HEK293 (cell line): Measurements from ENCODE around the gene RNF144A.

Experiments
- CTCF ChIA-PET: fragments of 350-600 bp; formaldehyde crosslinking; extraction: SDS; loops from one replicate; lab custom pipeline; 2021; ENCODE audit warnings: antibody characterized with exemption; lab: Yijun Ruan, JAX
- POLR2A ChIA-PET: fragments of 300-600 bp; formaldehyde crosslinking; extraction: SDS; loops from one replicate; lab custom pipeline; 2020; ENCODE audit warnings: antibody characterized with exemption, inconsistent platforms; lab: Yijun Ruan, JAX
- H3K27ac ChIP-seq: fragments of 200-500 bp; sonication (Bioruptor generic); 2 replicates; pipeline ENCODE4 v1.5.1; 2014; ENCODE audit warnings: low read depth, low read length, control low read depth, inconsistent platforms; ENCODE audit errors: extremely low read depth
- H3K36me3 ChIP-seq, 2 experiments: fragments of 200-500 bp in 1 of 2; sonication (Bioruptor generic) in 1 of 2; 1 replicate in 1 of 2; 2 replicates in 1 of 2; pipeline ENCODE4 v1.5.1; 2014 to 2017; ENCODE audit warnings: inconsistent platforms in 2 of 2, low read length in 2 of 2; ENCODE audit not compliant: control insufficient read depth in 2 of 2, insufficient read depth in 1 of 2
- H3K4me1 ChIP-seq: fragments of 200-500 bp; sonication (Bioruptor generic); 2 replicates; pipeline ENCODE4 v1.5.1; 2014; ENCODE audit warnings: mild to moderate bottlenecking, low read length, inconsistent platforms; ENCODE audit not compliant: control insufficient read depth, insufficient read depth
- H3K4me3 ChIP-seq: 2 replicates; pipeline ENCODE4 v1.5.1; 2011; ENCODE audit warnings: low read depth, mild to moderate bottlenecking, control low read depth, low read length, moderate library complexity
- H3K9me3 ChIP-seq: fragments of 200-500 bp; sonication (Bioruptor generic); 2 replicates; pipeline ENCODE4 v1.5.1; 2014; ENCODE audit warnings: low read depth, low read length, inconsistent platforms; ENCODE audit not compliant: control insufficient read depth, insufficient read depth
- HOXC10 ChIP-seq: sonication (generic); formaldehyde crosslinking; IDR thresholded peaks from 2 replicates; pipeline ENCODE4 v1.8.1; 2023; ENCODE audit warnings: mild to moderate bottlenecking, missing genetic modification reagents
- KLF10 ChIP-seq: fragments of 450-650 bp; IDR thresholded peaks from 2 replicates; pipeline ENCODE4 v1.5.1; 2018; ENCODE audit warnings: missing biosample characterization, mild to moderate bottlenecking, missing genetic modification characterization
- OSR2 ChIP-seq: fragments of 450-650 bp; formaldehyde crosslinking; IDR thresholded peaks from 2 replicates; pipeline ENCODE4 v1.5.1; 2016; ENCODE audit warnings: missing biosample characterization, missing genetic modification characterization
- PRDM4 ChIP-seq: fragments of 450-650 bp; formaldehyde crosslinking; IDR thresholded peaks from 2 replicates; pipeline ENCODE4 v1.5.1; 2017; ENCODE audit warnings: missing biosample characterization, missing genetic modification characterization
- REPIN1 ChIP-seq: fragments of 450-650 bp; formaldehyde crosslinking; IDR thresholded peaks from 2 replicates; pipeline ENCODE4 v1.5.1; 2017; ENCODE audit warnings: missing biosample characterization, missing genetic modification characterization, low read depth
- SALL2 ChIP-seq: fragments of 450-650 bp; formaldehyde crosslinking; IDR thresholded peaks from 2 replicates; pipeline ENCODE4 v1.5.0; 2017; ENCODE audit warnings: missing biosample characterization, mild to moderate bottlenecking, missing genetic modification characterization, borderline replicate concordance
- SP2 ChIP-seq: fragments of 450-650 bp; formaldehyde crosslinking; IDR thresholded peaks from 2 replicates; pipeline ENCODE4 v1.5.1; 2016; ENCODE audit warnings: missing biosample characterization, missing genetic modification characterization
- ZBTB10 ChIP-seq: fragments of 450-650 bp; formaldehyde crosslinking; IDR thresholded peaks from 2 replicates; pipeline ENCODE4 v1.5.1; 2016; ENCODE audit warnings: missing biosample characterization, missing genetic modification characterization
- ZBTB17 ChIP-seq: fragments of 450-650 bp; formaldehyde crosslinking; IDR thresholded peaks from 2 replicates; pipeline ENCODE4 v1.5.1; 2016; ENCODE audit warnings: missing biosample characterization, missing genetic modification characterization
- ZBTB20 ChIP-seq: fragments of 450-650 bp; formaldehyde crosslinking; IDR thresholded peaks from 2 replicates; pipeline ENCODE4 v1.5.1; 2016; ENCODE audit warnings: missing biosample characterization, missing genetic modification characterization
- ZNF140 ChIP-seq: fragments of 450-650 bp; formaldehyde crosslinking; IDR thresholded peaks from 2 replicates; pipeline ENCODE4 v1.5.1; 2016; ENCODE audit warnings: missing biosample characterization, missing genetic modification characterization
- ZNF155 ChIP-seq: fragments of 450-650 bp; formaldehyde crosslinking; IDR thresholded peaks from 2 replicates; pipeline ENCODE4 v1.5.1; 2016; ENCODE audit warnings: missing biosample characterization, missing genetic modification characterization
- ZNF174 ChIP-seq: fragments of 450-650 bp; formaldehyde crosslinking; IDR thresholded peaks from 2 replicates; pipeline ENCODE4 v1.5.0; 2017; ENCODE audit warnings: missing biosample characterization, mild to moderate bottlenecking, missing genetic modification characterization
- ZNF211 ChIP-seq: fragments of 450-650 bp; formaldehyde crosslinking; IDR thresholded peaks from 2 replicates; pipeline ENCODE4 v1.5.1; 2016; ENCODE audit warnings: low read depth, missing biosample characterization, missing genetic modification characterization
- ZNF223 ChIP-seq: fragments of 450-650 bp; formaldehyde crosslinking; IDR thresholded peaks from 2 replicates; pipeline ENCODE4 v1.5.1; 2016; ENCODE audit warnings: missing biosample characterization, missing genetic modification characterization
- ZNF248 ChIP-seq: fragments of 450-650 bp; formaldehyde crosslinking; IDR thresholded peaks from 2 replicates; pipeline ENCODE4 v1.5.1; 2017; ENCODE audit warnings: missing biosample characterization, missing genetic modification characterization
- ZNF302 ChIP-seq: fragments of 450-650 bp; formaldehyde crosslinking; IDR thresholded peaks from 2 replicates; pipeline ENCODE4 v1.5.1; 2016; ENCODE audit warnings: missing biosample characterization, missing genetic modification characterization, low read depth
- ZNF510 ChIP-seq: fragments of 450-650 bp; formaldehyde crosslinking; IDR thresholded peaks from 2 replicates; pipeline ENCODE4 v1.5.1; 2018; ENCODE audit warnings: mild to moderate bottlenecking, missing genetic modification characterization, missing biosample characterization; ENCODE audit not compliant: insufficient replicate concordance
- ZNF571 ChIP-seq: fragments of 450-650 bp; formaldehyde crosslinking; IDR thresholded peaks from 2 replicates; pipeline ENCODE4 v1.5.0; 2017; ENCODE audit warnings: missing biosample characterization, missing genetic modification characterization
- ZNF660 ChIP-seq: fragments of 450-650 bp; IDR thresholded peaks from 2 replicates; pipeline ENCODE4 v1.5.1; 2018; ENCODE audit warnings: missing biosample characterization, mild to moderate bottlenecking, missing genetic modification characterization
- ZNF830 ChIP-seq: fragments of 450-650 bp; IDR thresholded peaks from 2 replicates; pipeline ENCODE4 v1.5.0; 2018; ENCODE audit warnings: missing biosample characterization, missing genetic modification characterization, low read depth, mild to moderate bottlenecking, moderate library complexity
- ZNF843 ChIP-seq: fragments of 450-650 bp; formaldehyde crosslinking; IDR thresholded peaks from 2 replicates; pipeline ENCODE4 v1.5.1; 2016; ENCODE audit warnings: missing biosample characterization, missing genetic modification characterization
- ZSCAN23 ChIP-seq: fragments of 450-650 bp; formaldehyde crosslinking; IDR thresholded peaks from 2 replicates; pipeline ENCODE4 v1.5.1; 2016; ENCODE audit warnings: missing biosample characterization, missing genetic modification characterization
- ZSCAN30 ChIP-seq: fragments of 450-650 bp; IDR thresholded peaks from 2 replicates; pipeline ENCODE4 v1.5.1; 2018; ENCODE audit warnings: missing biosample characterization, mild to moderate bottlenecking, missing genetic modification characterization, moderate library complexity
- TF ChIP-seq, protein P1 (sequence below): fragments of 450-650 bp; formaldehyde crosslinking; IDR thresholded peaks from 2 replicates; pipeline ENCODE4 v1.5.1; 2016; ENCODE audit warnings: missing biosample characterization, missing genetic modification characterization

The RNF144A gene

DNA sequence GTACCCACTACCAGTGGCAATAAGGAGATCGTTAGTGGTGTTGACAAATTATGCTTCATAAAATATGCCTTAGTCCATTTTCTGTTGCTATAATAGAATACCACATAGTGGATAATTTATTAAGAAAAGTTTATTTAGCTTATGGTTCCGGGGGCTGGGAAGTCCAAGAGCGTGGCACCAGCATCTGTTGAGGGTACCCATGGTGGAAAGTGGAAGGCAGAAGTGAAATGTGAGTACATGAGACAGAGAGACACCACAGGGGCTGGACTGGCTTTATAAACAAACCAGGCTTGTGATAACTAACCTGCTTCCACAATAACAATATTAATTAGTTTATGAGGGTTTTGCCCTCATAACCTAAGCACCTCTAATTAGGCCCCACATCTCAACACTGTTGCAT is 146.6 kb downstream of the RNF144A start:
- H3K9me3 ChIP-seq, result no peaks in the 10 kb centered on the region
- CTCF ChIA-PET, result no interaction called here
- H3K4me1 ChIP-seq, result no peaks in the 10 kb centered on the region
- no peak overlapping the region for H3K4me3 ChIP-seq
- no peak for TF ChIP-seq ZNF830
- TF ChIP-seq PRDM4, result no peak
- no peak for TF ChIP-seq SALL2
- no peak for TF ChIP-seq ZBTB10
- TF ChIP-seq KLF10 (tag by site-specific recombination), result no peak
- no peak for TF ChIP-seq ZNF843 (tag by site-specific recombination)
- TF ChIP-seq ZNF211, result no peak
- no peak for TF ChIP-seq ZBTB20 (tag by site-specific recombination)
- TF ChIP-seq ZNF660, result no peak
- no peak for TF ChIP-seq REPIN1 (tag by site-specific recombination)
- TF ChIP-seq, protein P1, sequence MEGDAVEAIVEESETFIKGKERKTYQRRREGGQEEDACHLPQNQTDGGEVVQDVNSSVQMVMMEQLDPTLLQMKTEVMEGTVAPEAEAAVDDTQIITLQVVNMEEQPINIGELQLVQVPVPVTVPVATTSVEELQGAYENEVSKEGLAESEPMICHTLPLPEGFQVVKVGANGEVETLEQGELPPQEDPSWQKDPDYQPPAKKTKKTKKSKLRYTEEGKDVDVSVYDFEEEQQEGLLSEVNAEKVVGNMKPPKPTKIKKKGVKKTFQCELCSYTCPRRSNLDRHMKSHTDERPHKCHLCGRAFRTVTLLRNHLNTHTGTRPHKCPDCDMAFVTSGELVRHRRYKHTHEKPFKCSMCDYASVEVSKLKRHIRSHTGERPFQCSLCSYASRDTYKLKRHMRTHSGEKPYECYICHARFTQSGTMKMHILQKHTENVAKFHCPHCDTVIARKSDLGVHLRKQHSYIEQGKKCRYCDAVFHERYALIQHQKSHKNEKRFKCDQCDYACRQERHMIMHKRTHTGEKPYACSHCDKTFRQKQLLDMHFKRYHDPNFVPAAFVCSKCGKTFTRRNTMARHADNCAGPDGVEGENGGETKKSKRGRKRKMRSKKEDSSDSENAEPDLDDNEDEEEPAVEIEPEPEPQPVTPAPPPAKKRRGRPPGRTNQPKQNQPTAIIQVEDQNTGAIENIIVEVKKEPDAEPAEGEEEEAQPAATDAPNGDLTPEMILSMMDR, result no peak
- TF ChIP-seq HOXC10 (CRISPR knock-in tag), result no peak
- TF ChIP-seq ZNF155 (tag by site-specific recombination), result no peak
- no peak for TF ChIP-seq ZNF510 (tag by site-specific recombination)
- no peak for TF ChIP-seq ZSCAN30
- TF ChIP-seq, all 188 proteins: peak for 0
- Histone ChIP-seq H3K27ac (no peak overlapping the region), H3K36me3 (no peaks in the 10 kb centered on the region)
- POLR2A ChIA-PET, result no interaction called here

DNA sequence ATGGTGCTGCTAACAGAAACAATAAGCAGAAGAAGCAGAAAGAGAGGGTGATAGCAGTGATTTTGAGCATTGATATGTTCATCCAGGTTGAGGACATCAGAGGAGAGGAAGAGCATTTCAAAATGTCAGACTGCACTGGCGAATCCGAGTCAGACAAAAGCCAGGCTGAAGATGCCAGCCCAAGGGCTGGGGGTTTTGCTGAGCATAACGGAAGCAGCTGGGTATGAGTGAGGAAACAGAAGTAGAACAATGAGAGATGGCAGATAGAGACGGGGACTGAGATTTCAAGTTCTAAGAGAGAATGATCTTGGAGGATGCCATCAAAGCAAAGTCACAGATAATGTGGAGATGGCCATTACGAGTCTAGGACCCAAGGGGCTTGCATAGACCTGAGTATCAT is 151.2 kb downstream of the RNF144A start:
- no peak overlapping the region for H3K27ac ChIP-seq
- ChIA-PET CTCF (no interaction called here), POLR2A (no interaction called here)
- no peaks in the 10 kb centered on the region for H3K4me1 ChIP-seq
- H3K36me3 ChIP-seq, result no peaks in the 10 kb centered on the region
- H3K4me3 ChIP-seq, result no peak overlapping the region
- no peaks in the 10 kb centered on the region for H3K9me3 ChIP-seq
- TF ChIP-seq ZNF140 (tag by site-specific recombination) (no peak), ZSCAN23 (no peak), ZNF302 (tag by site-specific recombination) (no peak), ZNF248 (tag by site-specific recombination) (no peak), ZNF174 (no peak), ZNF223 (tag by site-specific recombination) (no peak), SP2 (tag by site-specific recombination) (no peak), ZBTB17 (tag by site-specific recombination) (no peak), HOXC10 (CRISPR knock-in tag) (no peak), ZBTB10 (no peak), OSR2 (tag by site-specific recombination) (no peak), ZNF571 (tag by site-specific recombination) (no peak)
- TF ChIP-seq, protein P1, result no peak
